Heart right ventricle (tissue), 16 donors: Measurements from ENCODE around the gene SMR3B. TPM values are rescaled to one million over a fixed set of nuclear protein-coding genes. Genes with fewer than 3 reads are reported as not detected.

Experiments used
- ATAC-seq, 8 donors: fragments of 200-7000 bp; cut with Tn5 transposase; one replicate each; pipeline ENCODE4 v1.9.1; 2020; ENCODE audit warnings: mild to moderate bottlenecking in 8 of 8, moderate library complexity in 8 of 8, moderate number of reproducible peaks in 1 of 8
- DNase-seq, 2 donors: peaks; one replicate each; pipeline ENCODE4 v3.0.0-alpha.2; 2020
- H3K27ac ChIP-seq, 10 donors: fragments of 200-600 bp; sonication (generic) in 2 of 10; one replicate each; pipeline versions ENCODE4 v1.5.0 to v1.8.0; 2020 to 2022; ENCODE audit warnings: mild to moderate bottlenecking in 3 of 10
- H3K27me3 ChIP-seq, 7 donors: fragments of 200-600 bp; one replicate each; pipeline ENCODE4 v1.8.0; 2021 to 2022; ENCODE audit warnings: mild to moderate bottlenecking in 2 of 7
- H3K36me3 ChIP-seq, 9 donors: fragments of 200-600 bp; sonication (generic) in 1 of 9; one replicate each; pipeline versions ENCODE4 v1.5.0 to v1.8.0; 2020 to 2022; ENCODE audit warnings: mild to moderate bottlenecking in 2 of 9
- H3K4me1 ChIP-seq, 9 donors: fragments of 200-600 bp; sonication (generic) in 1 of 9; one replicate each; pipeline versions ENCODE4 v1.5.0 to v1.8.0; 2020 to 2022; ENCODE audit warnings: mild to moderate bottlenecking in 4 of 9
- H3K4me3 ChIP-seq, 10 donors: fragments of 200-600 bp; sonication (generic) in 2 of 10; one replicate each; pipeline versions ENCODE4 v1.5.0 to v1.8.0; 2020 to 2022; ENCODE audit warnings: mild to moderate bottlenecking in 7 of 10, moderate library complexity in 2 of 10
- H3K9me3 ChIP-seq, 11 donors: fragments of 200-600 bp in 10 of 11; sonication (generic) in 2 of 11; one replicate each; pipeline versions ENCODE4 v1.5.0 to v1.8.0; 2013 to 2022; ENCODE audit warnings: mild to moderate bottlenecking in 2 of 11, control low read depth in 1 of 11, moderate library complexity in 1 of 11
- WGBS, 2 donors: extraction: QIAGEN DNeasy Blood & Tissue Kit; methylation state at CpG; one replicate each; pipeline ENCODE4 v1.1.7; 2013; ENCODE audit warnings: inconsistent platforms in 1 of 2; 5-methylcytosine and 5-hydroxymethylcytosine counted together
- intact Hi-C, 10 donors: fragments of 100-400 bp; cut with DNase I; formaldehyde crosslinking; loops; one replicate each; pipeline versions ENCODE4 v1.11.1 to v1.14.2; 2022
- polyA plus RNA-seq, 2 donors: library from polyadenylated mRNA; stranded (reverse); fragments of 200-250 nt; gene quantifications; one replicate each; pipeline ENCODE4 v1.2.3, GENCODE V29; 2013
- total RNA-seq, 10 donors: library from RNA; stranded (reverse); fragmentation: NEBNext Ultra II Directional in 3 of 10; extraction: Animal tissue kit (Norgen Biotek cat#: 25700) in 3 of 10; gene quantifications; one replicate each; pipeline versions ENCODE4 v1.2.1 to v1.2.4, GENCODE V29; 2021 to 2023
- TF ChIP-seq, protein P1 (sequence below), 9 donors: fragments of 200-600 bp; sonication (generic) in 2 of 9; IDR thresholded peaks; one replicate each; pipeline versions ENCODE4 v1.5.0 to v1.8.0; 2021 to 2022; ENCODE audit warnings: antibody characterized with exemption in 9 of 9, mild to moderate bottlenecking in 5 of 9, moderate library complexity in 1 of 9
- donor health status: Arrhythmogenic right ventricular cardiomyopathy.
- donor health status: ischemic (EF 13 %, LVEDD 7.1; RV severe dilation, severe dysfunction).
- donor health status: healthy with polysubstance abuse.
- donor health status: DM: no; HTN: yes; CAD: no.
- donor health status: DM: no; HTN: no; CAD: no.
- donor health status: ischemic (EF 25% LVEDD 6.9; RV normal size, moderate dysfunction).
- donor health status: ischemic (EF 25% LVEDD 5.7; RV mildly dilated, moderate dysfunction).
- donor health status: healthy.
- donor health status: DM: yes; HTN: yes; CAD: no.
- donor health status: Ischemic cardiomyopathy.
- donor health status: ischemic (EF 35%, LVEDD 5.7; RV mildly dilated, moderate dysfunction).
- donor health status: nonischemic (EF 11% LVEDD 7.7; RV severe dilation, severe dysfunction).
- donor health status: DM: yes; HTN: yes; CAD: no.
- donor health status: PGD.
- donor health status: ischemic (EF 29% LVEDD 5.4; RV normal size, mild dysfunction).
- donor health status: nonischemic (EF 23%, LVEDD 6.1; RV moderate dilation, normal function).

Gene SMR3B
- total and polyA plus RNA-seq, 12 donors, result not detected

DNA sequence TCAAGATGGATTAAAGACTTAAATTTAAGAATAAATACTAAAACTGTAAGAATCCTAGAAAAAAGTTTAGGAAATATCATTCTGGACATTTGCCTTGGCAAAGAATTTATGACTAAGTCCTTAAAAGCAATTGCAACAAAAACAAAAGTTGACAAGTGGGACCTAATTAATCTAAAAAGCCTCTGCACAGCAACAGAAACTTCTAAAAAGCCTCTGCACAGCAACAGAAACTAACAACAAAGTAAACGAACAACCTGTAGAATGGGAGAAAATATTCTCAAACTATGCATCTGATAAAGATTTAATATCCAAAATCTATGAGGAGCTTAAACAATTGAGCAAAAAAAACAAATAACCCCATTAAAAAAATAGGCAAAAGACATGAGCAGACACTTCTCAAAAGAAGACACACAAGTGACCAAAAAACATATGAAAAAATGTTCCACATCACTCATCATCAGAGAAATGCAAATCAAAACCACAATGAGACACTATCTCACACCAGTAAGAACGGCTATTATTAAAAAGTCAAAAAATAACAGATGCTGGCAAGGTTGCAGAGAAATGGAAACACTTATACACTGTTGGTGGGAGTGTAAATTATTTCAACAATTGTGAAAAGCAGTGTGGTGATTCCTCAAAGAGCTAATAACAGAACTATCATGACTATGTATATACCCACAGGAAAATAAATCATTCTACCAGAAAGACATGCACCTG lies 9.3 kb downstream of the SMR3B start:
- intact Hi-C loops, result no loop called here
- no peaks in the 10 kb centered on the region for H3K36me3 ChIP-seq
- H3K4me1 ChIP-seq, result no peaks in the 10 kb centered on the region
- WGBS, 2 donors, result 63 to 69% methylated on average over 2 of the region's 2 CpGs
- no peak for ATAC-seq
- H3K4me3 ChIP-seq, result no peak overlapping the region
- no peak overlapping the region for H3K27ac ChIP-seq
- no peaks in the 10 kb centered on the region for H3K27me3 ChIP-seq
- H3K9me3 ChIP-seq, result no peaks in the 10 kb centered on the region
- DNase-seq, result no peak
- TF ChIP-seq, protein P1, sequence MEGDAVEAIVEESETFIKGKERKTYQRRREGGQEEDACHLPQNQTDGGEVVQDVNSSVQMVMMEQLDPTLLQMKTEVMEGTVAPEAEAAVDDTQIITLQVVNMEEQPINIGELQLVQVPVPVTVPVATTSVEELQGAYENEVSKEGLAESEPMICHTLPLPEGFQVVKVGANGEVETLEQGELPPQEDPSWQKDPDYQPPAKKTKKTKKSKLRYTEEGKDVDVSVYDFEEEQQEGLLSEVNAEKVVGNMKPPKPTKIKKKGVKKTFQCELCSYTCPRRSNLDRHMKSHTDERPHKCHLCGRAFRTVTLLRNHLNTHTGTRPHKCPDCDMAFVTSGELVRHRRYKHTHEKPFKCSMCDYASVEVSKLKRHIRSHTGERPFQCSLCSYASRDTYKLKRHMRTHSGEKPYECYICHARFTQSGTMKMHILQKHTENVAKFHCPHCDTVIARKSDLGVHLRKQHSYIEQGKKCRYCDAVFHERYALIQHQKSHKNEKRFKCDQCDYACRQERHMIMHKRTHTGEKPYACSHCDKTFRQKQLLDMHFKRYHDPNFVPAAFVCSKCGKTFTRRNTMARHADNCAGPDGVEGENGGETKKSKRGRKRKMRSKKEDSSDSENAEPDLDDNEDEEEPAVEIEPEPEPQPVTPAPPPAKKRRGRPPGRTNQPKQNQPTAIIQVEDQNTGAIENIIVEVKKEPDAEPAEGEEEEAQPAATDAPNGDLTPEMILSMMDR (IDR thresholded peaks at IDR 0.05), result no peak

DNA sequence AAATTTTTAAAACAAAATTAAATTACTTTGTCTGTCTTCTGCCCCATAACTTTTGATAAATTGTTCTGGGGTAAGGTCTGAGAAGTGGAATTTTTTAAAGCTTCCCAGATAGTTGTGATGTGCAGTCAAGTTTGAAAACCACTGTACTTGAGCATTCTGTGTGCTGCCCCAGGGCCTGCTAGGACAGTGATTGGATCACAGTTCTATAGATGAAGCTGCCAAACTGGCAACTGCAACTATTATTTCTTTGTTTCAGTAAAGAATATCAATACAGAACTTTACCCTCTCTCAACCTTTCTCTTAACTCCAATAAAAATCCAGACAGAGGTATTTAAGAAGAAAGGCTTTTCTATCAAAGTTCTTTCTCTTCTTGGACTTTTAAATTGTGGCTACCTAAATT lies 14.6 kb downstream of the SMR3B start, which contains the start of gene OPRPN:
OPRPN (plus strand) TSS at position 361 of the 400 bp plus-strand sequence. CDS start 1,346 bp downstream, outside the sequence.
- DNase-seq (no peak), ATAC-seq (no peak)
- Histone ChIP-seq H3K27me3 (no peaks in the 10 kb centered on the region), H3K36me3 (no peaks in the 10 kb centered on the region), H3K27ac (no peak within 1 kb of the TSS), H3K4me1 (no peaks in the 10 kb centered on the region), H3K9me3 (peaks cover 0 to 3% (median 0%) of the 10 kb centered on the region in 11 donors), H3K4me3 (no peak within 1 kb of the TSS)
- TF ChIP-seq, protein P1 (IDR thresholded peaks at IDR 0.05), result no peak
- intact Hi-C loops, result no loop called here

DNA sequence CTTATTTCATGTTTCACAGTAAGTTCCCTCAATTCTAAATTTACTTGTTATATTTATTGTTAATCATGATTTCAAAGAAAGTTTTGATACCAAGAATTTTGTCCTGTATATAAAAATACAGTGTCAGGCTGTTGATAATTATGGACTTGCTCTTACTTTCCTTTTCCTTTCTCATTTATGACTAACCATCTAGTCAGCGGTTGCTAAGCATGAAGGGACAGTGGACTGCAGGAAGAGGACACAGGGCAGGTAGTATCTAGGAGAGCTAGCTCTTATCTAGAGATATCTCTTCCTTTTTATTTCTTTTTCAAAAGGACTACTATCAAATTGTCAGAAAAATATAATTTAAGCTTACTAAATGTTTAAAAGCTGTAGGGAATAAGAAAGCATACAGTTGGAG lies 16.4 kb downstream of the SMR3B start:
- TF ChIP-seq, protein P1 (IDR thresholded peaks at IDR 0.05), result no peak
- ATAC-seq, result no peak
- H3K9me3 ChIP-seq, result peaks cover 0 to 3% (median 0%) of the 10 kb centered on the region in 11 donors
- H3K4me3 ChIP-seq, result no peak overlapping the region
- no peaks in the 10 kb centered on the region for H3K4me1 ChIP-seq
- H3K36me3 ChIP-seq, result no peaks in the 10 kb centered on the region
- no peaks in the 10 kb centered on the region for H3K27me3 ChIP-seq
- no peak overlapping the region for H3K27ac ChIP-seq
- DNase-seq, result no peak
- WGBS, 2 donors, result 86 to 93% methylated on average over 1 of the region's 1 CpG
- intact Hi-C loops, result no loop called here

DNA sequence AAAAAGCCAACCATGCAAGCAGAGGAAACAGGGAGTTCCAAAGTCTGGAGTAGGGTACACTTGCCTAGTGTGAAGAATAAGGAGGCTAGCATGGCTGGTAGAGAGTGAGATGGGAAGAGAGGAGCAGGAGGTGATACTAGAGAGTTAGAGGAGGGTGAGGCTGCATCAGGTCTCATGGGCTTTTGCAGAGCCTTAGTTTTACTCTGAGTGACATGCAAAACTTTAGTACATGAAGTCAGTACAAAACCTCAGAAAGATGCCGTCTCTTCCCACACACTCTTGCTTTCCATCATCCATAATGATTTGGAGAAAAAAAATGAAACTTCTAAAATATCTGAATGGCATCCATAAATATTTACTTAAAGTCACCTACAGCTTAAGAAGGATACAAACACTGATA lies 19.8 kb downstream of the SMR3B start:
- 88 to 92% methylated on average over 1 of the region's 1 CpG for WGBS, 2 donors
- ATAC-seq (no peak), DNase-seq (no peak)
- H3K4me3 ChIP-seq, result no peak overlapping the region
- no peak overlapping the region for H3K27ac ChIP-seq
- TF ChIP-seq, protein P1 (IDR thresholded peaks at IDR 0.05), result no peak
- no peaks in the 10 kb centered on the region for H3K27me3 ChIP-seq
- no peaks in the 10 kb centered on the region for H3K36me3 ChIP-seq
- intact Hi-C loops, result loop anchor here in 1 of 10 donors (5.0 kb wide), 1 partner anchor 1365 kb away; no protein-coding TSS in a partner anchor
- peaks cover 0 to 3% (median 0%) of the 10 kb centered on the region in 11 donors for H3K9me3 ChIP-seq
- H3K4me1 ChIP-seq, result no peaks in the 10 kb centered on the region
